ENCODE measurements around the gene PGRMC2.

The PGRMC2 gene

GRCh38 chr4:128308986-128309385 lies 21.4 kb upstream of the PGRMC2 start:
- H3K9me3 ChIP-seq (ENCODE audit: control insufficient read depth, insufficient read depth, low read depth, low read length) = no peaks in the 10 kb centered on the region
- H3K36me3 ChIP-seq (ENCODE audit: control insufficient read depth in 2 of 2, insufficient read depth in 1 of 2, low read length in 2 of 2) = no peaks in the 10 kb centered on the region
- H3K4me1 ChIP-seq (ENCODE audit: control insufficient read depth, insufficient read depth, low read length) = peaks cover 5% of the 10 kb centered on the region; the same call in 1 of the 2 replicates
- ChIA-PET CTCF (interaction anchor here (0.7 kb wide), 1 partner anchor 41 kb away, joined by 3 read pairs; no protein-coding TSS in a partner anchor), POLR2A (no interaction called here)
- H3K27ac ChIP-seq (ENCODE audit: extremely low read depth, low read depth, low read length) = no peak overlapping the region
- TF ChIP-seq, protein P1, sequence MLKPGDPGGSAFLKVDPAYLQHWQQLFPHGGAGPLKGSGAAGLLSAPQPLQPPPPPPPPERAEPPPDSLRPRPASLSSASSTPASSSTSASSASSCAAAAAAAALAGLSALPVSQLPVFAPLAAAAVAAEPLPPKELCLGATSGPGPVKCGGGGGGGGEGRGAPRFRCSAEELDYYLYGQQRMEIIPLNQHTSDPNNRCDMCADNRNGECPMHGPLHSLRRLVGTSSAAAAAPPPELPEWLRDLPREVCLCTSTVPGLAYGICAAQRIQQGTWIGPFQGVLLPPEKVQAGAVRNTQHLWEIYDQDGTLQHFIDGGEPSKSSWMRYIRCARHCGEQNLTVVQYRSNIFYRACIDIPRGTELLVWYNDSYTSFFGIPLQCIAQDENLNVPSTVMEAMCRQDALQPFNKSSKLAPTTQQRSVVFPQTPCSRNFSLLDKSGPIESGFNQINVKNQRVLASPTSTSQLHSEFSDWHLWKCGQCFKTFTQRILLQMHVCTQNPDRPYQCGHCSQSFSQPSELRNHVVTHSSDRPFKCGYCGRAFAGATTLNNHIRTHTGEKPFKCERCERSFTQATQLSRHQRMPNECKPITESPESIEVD (tag by site-specific recombination; IDR thresholded peaks at IDR 0.05) = peak; percentile 85
- TF ChIP-seq TRIM28 (IDR thresholded peaks at IDR 0.05; ENCODE audit: borderline replicate concordance, low read length) = peak; percentile 49; the same call in 1 of the 2 replicates
- TF ChIP-seq ZBTB26 (tag by site-specific recombination; optimal IDR thresholded peaks at IDR 0.05) = no peak
- TF ChIP-seq FEZF1 (tag by site-specific recombination; IDR thresholded peaks at IDR 0.05) = peak; percentile 26; the same call in 1 of the 2 replicates
- TF ChIP-seq, protein P2, sequence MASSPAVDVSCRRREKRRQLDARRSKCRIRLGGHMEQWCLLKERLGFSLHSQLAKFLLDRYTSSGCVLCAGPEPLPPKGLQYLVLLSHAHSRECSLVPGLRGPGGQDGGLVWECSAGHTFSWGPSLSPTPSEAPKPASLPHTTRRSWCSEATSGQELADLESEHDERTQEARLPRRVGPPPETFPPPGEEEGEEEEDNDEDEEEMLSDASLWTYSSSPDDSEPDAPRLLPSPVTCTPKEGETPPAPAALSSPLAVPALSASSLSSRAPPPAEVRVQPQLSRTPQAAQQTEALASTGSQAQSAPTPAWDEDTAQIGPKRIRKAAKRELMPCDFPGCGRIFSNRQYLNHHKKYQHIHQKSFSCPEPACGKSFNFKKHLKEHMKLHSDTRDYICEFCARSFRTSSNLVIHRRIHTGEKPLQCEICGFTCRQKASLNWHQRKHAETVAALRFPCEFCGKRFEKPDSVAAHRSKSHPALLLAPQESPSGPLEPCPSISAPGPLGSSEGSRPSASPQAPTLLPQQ (tag by site-specific recombination; IDR thresholded peaks at IDR 0.05) = 0 out of 2 replicates have a peak, but pooled peaks have one; percentile 12
- 0 out of 2 replicates have a peak, but pooled peaks have one; percentile 24 for TF ChIP-seq ZNF518A (tag by site-specific recombination; conservative IDR thresholded peaks at IDR 0.05; ENCODE audit: low read depth)
- TF ChIP-seq GLIS2 (tag by site-specific recombination; IDR thresholded peaks at IDR 0.05) = no peak
- peak; percentile 78 for TF ChIP-seq ZNF335 (tag by site-specific recombination; conservative IDR thresholded peaks at IDR 0.05)
- no peak for TF ChIP-seq ZNF311 (tag by site-specific recombination; IDR thresholded peaks at IDR 0.05; ENCODE audit: borderline replicate concordance)
- TF ChIP-seq, protein P3, sequence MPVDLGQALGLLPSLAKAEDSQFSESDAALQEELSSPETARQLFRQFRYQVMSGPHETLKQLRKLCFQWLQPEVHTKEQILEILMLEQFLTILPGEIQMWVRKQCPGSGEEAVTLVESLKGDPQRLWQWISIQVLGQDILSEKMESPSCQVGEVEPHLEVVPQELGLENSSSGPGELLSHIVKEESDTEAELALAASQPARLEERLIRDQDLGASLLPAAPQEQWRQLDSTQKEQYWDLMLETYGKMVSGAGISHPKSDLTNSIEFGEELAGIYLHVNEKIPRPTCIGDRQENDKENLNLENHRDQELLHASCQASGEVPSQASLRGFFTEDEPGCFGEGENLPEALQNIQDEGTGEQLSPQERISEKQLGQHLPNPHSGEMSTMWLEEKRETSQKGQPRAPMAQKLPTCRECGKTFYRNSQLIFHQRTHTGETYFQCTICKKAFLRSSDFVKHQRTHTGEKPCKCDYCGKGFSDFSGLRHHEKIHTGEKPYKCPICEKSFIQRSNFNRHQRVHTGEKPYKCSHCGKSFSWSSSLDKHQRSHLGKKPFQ (tag by site-specific recombination; IDR thresholded peaks at IDR 0.05) = no peak
- no peak overlapping the region for H3K4me3 ChIP-seq (ENCODE audit: low read depth, low read length)

DNA sequence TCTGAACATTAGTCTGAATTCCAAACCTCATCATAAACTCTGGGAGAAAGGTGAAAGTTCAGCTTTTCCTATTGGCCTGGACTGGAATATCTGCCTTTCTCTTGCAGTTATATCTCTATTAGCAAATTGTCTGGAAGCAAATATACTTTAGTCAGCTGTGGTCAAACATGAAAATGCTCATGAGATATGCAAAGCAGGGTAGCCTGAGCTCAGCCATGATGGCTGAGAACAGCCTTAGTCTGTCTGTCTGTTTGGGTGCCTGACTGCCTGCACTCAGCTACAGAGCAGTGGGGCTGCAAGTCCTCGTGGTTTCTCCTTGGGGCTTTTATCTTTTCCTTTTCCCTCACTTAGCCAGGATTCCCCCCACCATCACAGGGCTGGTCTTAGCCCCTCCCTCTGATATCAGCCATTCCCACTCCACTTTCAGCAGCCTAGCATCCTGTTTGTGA lies 19.5 kb upstream of the PGRMC2 start:
- Histone ChIP-seq H3K27ac (ENCODE audit: extremely low read depth, low read depth, low read length) (no peak overlapping the region), H3K4me3 (ENCODE audit: low read depth, low read length) (no peak overlapping the region), H3K4me1 (ENCODE audit: control insufficient read depth, insufficient read depth, low read length) (peaks cover 5% of the 10 kb centered on the region; the same call in 1 of the 2 replicates), H3K36me3 (ENCODE audit: control insufficient read depth in 2 of 2, insufficient read depth in 1 of 2, low read length in 2 of 2) (no peaks in the 10 kb centered on the region), H3K9me3 (ENCODE audit: control insufficient read depth, insufficient read depth, low read depth, low read length) (no peaks in the 10 kb centered on the region)
- POLR2A ChIA-PET = no interaction called here
- CTCF ChIA-PET = no interaction called here
- no peak for TF ChIP-seq ZBTB8A (tag by site-specific recombination; IDR thresholded peaks at IDR 0.05)
- TF ChIP-seq PRDM10 (tag by site-specific recombination; IDR thresholded peaks at IDR 0.05) = no peak
- no peak for TF ChIP-seq ZNF174 (tag by site-specific recombination; IDR thresholded peaks at IDR 0.05)
- no peak for TF ChIP-seq ZNF792 (tag by site-specific recombination; IDR thresholded peaks at IDR 0.05)
- TF ChIP-seq ZNF302 (tag by site-specific recombination; IDR thresholded peaks at IDR 0.05; ENCODE audit: low read depth) = no peak
- no peak for TF ChIP-seq ZNF416 (tag by site-specific recombination; IDR thresholded peaks at IDR 0.05)
- TF ChIP-seq PRDM1 (tag by site-specific recombination; IDR thresholded peaks at IDR 0.05) = 0 out of 2 replicates have a peak, but pooled peaks have one; percentile 10
